ENCODE data around the gene SEC23B.

Gene SEC23B

GRCh38 chr20:18587665-18588573, 80.2 kb downstream of the SEC23B start, which contains the start of gene DTD1:
Gene DTD1, plus strand, starts transcription at chr20:18588054. Its CDS starts 19 bp downstream, at chr20:18588073.
- peak; percentile 57 to 73 for DNase-seq (ENCODE audit: low read depth in 2 of 2, low spot score in 1 of 2)

GRCh38 chr20:18588574-18588933, 80.8 kb downstream of the SEC23B start:
- DNase-seq (ENCODE audit: low read depth in 2 of 2, low spot score in 1 of 2): no peak

GRCh38 chr20:18589941-18590674, 82.4 kb downstream of the SEC23B start:
- DNase-seq (ENCODE audit: low read depth in 2 of 2, low spot score in 1 of 2): no peak

- no peak for DNase-seq (ENCODE audit: low read depth in 2 of 2, low spot score in 1 of 2)
Measured at GRCh38 chr20:18596270-18596669, 88.5 kb downstream of the SEC23B start.

- no peak for DNase-seq (ENCODE audit: low read depth in 2 of 2, low spot score in 1 of 2)
Measured at GRCh38 chr20:18609741-18610140, 102.0 kb downstream of the SEC23B start.
